NAMALWA (cell line): ENCODE data around the gene CHERP.
"Not testable (repeated sequence)": the region's sequence is repeated elsewhere in the genome, so short reads cannot be mapped to it uniquely, and the experiment has no call there.

Experiments
- DNase-seq: peaks from one replicate; pipeline ENCODE4 v3.0.0-alpha.2; 2015; ENCODE audit warnings: low spot score

Gene CHERP

DNA sequence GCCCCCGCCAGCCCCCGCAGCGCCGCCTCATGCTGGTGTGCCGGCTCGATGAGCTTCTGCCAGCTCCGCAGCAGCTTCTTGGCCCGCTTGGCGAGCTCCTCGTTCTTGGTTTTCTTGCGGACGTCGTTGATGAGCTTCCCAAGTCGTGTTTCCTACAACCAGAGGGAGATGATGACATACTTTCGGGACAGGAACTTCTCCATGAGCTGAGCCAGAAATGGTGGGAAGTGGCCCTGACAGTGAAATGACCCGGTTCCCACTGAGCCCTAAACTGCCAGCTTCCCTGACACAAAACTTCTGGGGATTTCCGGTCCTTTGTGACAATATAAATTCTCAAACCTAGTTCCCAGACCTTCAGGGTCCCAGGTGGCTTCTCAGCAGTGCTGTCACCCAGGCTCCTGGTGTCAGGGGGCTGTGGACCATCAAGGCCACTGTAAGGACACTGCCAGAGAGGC lies 35.3 kb upstream of the CHERP start:
- no peak for DNase-seq

DNA sequence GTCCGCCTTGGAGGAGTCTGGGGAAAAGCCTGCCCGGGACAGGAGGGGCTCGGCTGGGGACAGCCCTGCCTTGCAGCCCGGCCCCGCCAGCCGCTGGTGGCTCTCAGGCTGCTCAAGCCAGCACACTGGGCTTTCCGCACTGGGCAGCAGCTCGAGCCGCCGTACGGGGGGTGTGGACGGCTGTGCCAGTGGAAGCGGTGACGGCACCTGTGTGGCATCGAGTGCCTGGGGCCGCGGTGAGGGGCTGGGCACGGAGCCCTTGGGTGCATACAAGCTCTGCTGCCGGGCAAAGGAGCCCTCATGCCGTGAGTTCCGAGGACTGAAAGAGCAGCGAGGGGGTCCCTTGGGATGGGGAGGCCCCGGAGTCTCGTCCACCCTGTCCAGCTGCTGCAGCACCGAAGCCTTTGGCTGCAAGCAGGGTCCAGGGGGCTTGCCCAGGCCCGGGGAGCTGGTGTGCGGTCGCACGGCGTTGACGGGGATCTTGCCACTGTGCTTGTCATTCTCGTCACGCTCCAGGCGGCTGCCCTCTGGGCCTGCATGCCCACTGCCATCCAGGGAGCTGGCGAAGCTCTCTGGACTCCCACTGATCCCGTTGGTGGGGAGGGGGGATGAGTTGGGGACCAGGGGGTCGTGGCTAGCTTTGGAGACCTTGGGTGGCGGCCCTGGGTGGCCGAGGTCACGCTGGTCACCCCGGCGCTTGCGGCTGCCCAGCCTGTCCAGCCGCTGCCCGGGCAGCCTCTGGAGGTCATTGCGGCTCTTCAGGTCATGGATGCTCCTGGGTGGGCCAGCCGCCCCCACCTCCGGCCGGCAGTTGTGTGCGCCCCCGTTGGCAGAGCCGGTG lies 34.7 kb upstream of the CHERP start:
- DNase-seq = no peak

DNA sequence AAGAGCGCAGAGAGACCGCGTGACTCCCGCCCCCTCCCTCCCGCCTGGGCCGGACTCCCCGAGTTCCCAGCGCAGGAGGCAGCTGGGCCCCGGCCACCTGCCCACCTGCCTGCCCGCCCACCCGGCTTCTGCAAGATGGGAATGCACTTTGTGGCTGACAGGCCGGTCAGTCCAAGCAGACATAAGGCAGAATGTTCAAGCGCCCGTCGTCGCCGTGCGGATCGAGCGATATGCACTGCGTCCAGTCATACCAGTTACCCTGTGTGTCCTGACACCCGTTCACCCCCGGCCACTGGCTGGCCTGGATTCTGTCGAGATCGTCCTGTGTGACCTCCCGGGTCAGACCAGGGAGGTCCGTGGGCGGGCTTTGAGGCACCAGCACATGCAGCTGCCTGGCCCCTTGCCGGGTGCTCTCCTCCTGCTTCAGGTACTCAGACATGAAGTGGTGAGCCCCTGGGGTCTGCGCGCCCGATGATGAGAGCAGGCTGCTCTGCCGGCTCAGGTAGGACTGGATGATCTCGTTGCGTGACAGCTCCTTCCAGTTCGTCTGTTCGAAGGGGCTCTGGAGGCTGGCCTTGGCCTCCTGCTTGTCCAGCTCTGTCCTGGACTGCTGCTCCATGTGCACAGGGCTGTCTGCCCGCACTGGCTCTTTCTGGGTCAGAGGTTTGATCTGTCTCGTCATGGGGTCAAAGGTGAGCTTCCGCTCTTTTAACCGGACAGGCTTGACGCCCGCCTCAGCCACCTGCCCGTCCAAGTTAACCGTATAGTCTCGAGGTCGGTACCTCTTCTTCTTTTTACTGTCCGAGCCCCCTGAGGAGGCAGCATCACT lies 33.8 kb upstream of the CHERP start:
- no peak for DNase-seq

DNA sequence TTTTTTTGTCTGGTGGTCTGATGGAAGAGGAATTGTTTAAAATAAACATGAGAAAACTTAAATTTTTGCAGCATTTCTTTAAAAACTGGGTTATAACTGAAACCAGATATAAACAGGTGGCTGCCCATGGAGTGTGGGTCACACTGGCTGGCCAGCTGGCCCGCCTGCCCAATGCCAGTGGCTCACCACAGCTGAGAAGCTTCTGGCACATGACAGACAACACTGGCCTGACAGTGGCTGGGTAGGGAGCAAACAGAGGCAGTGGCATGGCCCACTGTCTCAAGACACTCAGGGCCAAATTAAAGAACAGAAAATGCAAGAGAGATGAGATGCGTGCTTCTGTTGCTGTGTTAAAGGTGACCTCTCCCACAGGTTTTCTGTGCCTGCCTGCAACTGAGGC lies 33.0 kb upstream of the CHERP start:
- no peak for DNase-seq

DNA sequence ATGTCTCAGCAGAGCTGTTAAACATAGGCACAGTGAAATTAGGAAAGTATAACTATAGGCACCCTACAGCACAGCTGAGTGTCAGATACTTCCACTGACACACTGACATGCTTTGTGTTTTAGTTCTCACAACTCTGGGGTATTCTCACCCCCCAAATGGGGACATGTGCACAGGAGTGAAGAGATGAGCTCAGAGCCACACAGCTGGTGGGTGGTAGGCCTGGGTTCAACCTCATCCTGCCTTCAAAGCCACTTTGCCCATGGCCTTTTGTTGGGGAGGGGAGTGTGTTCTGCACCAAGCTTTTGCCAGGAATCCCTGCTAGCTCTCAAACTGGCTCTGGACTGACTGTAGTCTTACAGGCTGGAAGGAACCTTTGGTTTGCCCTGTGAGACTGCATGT lies 31.7 kb upstream of the CHERP start:
- DNase-seq = peak; percentile 36

DNA sequence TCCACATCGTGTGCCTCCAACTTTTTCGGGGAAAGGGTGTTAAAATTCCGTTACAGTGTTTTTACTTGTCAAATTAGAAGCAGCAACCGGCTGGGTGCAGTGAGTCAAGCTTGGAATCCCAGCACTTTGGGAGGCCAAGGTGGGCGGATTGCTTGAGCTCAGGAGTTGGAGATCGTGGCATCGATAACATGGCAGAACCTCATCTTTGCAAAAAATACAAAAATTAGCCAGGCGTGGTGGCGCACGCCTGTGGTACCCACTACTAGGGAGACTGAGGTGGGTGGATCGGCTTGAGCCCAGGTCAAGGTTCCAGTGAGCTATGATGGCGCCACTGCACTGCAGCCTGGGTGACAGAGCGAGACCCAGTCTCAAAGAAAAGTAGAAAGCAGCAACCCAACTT lies 31.1 kb upstream of the CHERP start:
- no peak for DNase-seq

DNA sequence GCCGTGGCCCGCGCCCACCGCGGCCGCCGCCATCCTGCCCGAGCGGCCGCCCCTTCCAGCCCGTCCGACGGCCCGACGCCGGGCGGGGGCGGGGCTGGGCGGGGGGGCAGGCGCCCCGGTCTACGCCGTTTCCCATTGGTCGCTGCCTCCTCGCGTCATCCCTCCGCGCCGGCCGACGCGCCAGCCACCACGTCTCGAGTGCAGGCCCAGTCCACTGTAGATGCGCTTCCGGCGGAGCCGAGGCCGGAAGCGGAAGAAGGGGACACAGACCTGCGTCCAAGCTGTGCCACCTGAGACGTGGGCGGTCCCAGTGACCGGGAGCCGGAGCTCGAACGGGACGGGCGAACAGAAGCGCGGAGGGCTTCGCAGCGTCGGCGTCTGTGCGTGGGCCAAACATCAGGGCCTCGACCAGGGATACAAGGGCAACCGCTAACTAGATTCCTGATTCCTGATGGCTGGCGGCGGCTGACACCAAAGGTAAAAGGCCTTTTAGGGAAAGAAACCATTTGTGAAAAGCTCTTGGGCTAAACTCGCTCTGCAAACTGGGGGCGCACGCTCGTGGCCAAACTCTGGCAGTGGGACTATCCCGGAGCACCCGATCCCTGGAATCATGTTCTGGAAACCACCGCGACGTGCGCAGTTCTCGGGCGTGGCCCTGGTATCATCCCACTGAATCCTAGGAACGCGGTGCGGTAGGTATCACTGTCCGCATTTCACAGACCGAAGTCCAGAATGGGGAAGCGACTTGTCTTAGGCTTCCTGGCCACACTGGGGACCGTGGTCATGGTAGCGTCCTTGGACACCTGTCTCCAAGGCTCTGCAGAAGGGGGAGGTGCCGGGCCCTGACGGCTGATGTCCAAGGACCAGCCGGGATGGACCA lies 30.3 kb upstream of the CHERP start, which contains the start of gene SLC35E1:
Gene SLC35E1 (minus strand): TSS at position 84 of the 880 bp plus-strand sequence. CDS start 51 bp downstream, at position 33.
- peak; percentile 96 for DNase-seq

DNA sequence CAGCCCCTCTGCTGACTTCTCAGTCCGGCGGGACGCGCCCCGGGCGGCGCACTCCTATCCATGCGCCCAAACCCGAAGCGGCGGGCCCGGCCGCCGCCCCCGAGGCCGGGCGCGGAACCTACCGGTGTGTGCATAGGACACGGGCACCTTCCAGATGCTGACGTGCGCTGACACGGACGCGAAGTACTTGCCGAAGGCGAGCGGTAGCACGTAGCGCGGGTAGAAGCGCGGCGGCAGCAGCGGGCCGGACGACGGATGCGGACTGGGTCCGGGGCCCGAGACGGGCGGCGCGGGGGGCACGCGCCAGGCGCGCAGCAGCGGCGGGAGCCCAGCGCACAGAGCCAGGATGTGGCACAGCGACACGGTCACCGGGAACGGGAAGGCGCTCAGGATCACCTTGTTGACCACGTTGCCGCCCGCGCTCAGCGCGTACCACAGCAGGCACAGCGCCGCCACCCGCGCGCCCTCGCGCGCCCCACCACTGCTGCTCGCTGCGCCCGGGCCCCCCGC lies 29.6 kb upstream of the CHERP start:
- DNase-seq = peak; percentile 63

DNA sequence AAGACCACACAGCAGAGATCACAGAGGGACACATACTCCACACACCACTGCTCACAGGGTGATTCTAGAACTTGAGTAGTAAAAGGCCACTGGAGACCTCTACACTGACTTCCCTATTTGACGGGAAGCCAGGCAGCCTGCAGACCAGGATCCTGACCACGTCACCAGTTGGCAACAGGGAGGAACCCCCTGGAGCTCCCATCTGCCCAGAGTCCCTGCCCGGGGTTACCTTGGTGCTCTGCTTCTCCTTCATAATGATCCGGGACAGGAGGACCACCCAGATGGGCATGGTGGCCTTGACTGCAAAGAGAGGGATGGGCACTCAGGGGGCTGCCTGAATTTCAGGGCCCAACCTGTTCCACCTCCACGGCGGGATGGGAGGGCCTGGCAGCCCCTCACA lies 29.0 kb upstream of the CHERP start:
- DNase-seq = peak; percentile 39

DNA sequence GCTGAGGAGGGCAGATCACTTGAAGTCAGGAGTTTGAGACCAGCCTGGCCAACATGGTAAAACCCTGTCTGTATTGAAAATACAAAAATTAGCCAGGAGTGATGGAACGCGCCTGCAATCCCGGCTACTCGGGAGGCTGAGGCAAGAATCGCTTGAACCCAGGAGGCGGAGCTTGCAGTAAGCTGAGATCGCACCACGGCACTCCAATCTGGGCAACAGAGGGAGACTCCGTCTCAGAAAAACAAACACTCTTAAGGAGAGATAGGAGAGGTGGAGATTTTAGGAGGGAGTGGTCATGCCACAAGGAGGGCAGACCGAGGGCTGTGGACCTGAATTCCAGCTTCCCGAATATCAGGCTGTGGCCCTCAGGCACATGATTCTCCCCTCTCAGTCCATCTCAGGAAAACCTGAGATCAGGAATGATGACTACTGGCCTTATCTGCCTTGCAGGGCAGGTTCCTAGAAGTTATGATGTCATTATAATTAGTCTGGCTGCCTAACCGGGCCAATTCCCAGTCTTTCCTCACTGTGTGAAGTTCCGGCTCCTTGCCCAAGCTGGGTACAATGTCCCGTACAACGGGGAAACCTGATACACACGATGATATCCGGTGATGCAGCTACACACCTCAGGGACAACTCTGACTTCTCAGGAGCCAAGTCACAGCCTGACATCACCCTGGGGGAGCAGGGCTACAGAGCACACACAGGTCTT lies 27.5 kb upstream of the CHERP start:
- DNase-seq = no peak

DNA sequence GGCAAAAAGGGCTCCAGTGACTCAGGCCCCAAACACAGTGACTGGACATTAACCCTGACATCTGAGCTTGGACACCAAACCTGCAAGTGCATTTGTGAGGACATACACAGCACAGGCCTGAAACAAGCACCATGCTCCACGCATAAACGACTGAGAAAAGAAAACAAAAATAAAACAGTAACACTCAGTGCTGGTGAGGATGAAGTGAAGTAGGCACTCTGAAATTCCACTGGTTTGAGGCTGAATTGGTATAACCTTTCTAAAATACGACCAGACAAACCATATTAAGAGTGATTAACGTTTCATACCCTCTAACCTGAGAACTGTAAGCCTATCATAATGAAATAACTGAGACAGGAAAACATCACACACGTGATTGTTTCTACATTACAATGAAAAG lies 24.5 kb upstream of the CHERP start:
- DNase-seq = no peak

DNA sequence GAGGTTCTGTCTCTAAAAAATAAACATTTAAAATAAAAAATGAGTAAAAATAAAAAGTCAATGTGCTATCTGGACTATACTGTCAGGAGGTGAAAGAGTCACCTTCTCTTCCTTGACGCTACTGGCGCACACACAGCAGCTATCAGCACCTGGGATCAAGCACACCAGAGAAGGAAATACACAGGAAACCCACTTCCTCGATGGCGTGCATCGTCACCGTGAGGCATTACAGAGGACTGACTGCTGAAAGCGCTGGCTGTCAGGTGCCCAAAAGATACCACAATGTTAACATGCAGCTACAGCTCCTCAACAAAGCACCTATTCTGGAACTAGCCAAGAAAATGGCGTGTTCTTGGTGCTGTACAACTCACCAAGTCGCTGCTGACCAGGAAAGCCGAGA lies 23.9 kb upstream of the CHERP start:
- DNase-seq = no peak

DNA sequence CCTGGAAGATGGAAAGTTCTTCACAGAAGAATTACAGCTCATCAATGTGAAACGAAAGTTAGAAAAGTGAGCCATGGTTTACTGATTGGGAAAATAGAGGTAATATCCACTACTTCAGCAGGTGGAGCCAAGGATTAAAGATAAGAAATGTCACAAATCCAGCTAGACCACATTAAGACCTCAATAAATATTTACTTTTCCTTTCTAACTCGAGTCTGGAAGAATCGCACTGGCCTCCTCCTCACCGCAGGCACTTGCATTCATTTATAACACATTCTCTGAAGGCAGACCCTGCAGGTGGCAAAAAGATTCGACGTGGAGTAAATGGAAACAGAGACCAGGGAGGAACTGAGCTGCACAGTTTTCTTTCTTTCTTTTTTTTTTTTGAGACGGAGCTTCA lies 22.6 kb upstream of the CHERP start:
- DNase-seq = no peak

DNA sequence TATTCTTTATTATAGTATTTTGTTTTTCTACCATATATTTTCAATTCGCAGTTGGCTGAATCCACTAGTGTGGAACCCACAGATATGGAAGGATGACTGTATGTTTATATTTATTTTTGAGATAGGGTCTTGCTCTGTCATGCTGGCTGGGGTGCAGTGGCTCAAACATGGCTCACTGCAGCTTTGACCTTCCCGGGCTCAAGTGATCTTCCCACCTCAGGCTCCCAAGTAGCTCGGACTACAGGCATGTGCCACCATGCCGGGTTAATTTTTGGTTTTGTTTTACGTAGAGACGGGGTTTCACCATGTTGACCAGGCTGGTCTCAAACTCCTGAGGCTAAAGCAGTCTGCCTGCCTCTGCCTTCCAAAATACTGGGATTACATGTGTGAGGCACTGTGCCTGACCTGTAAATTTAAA lies 20.4 kb upstream of the CHERP start:
- DNase-seq = no peak

DNA sequence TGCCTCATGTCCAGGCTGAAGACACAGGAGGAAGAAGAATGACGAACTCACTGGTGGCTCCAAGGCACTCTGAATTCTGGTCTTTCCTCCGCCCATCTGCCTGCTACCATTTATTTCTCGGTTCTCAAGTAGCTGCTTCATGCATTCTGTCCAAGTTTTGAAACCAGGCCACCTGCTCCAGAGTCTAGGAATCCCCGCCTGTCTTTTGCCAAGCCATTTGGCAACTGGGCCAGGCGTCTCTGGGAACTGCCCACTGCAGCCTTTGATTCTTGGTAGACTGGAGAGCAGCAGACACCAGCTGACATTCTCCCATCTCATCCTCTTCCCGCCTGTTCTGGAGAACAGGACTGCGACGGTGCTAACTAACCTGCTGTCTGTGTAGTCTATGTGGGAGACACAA lies 19.1 kb upstream of the CHERP start:
- no peak for DNase-seq

DNA sequence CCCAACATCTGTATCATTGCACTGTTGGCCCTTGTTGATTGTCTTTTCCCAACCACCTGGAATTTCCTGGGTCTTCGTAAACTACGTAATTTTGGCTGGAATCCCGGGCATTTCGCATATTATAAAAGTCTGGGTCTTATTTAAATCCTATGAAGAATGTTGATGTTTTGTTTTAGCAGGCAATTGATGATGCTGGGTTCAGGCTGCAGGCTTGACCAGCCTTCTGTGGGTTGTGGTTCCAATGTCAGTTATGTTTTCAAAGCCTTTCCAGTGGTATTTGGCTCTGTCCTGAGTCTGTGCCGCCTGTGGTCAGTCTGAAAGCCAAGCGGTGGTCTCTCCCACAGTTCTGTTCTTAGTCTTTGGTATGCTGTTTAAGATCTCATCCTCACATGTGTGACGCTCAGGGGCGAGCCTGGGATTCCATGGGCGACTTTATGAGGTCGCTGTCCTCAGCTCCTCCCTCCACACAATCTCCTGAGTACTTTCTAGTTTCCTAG lies 17.6 kb upstream of the CHERP start:
- DNase-seq = no peak

DNA sequence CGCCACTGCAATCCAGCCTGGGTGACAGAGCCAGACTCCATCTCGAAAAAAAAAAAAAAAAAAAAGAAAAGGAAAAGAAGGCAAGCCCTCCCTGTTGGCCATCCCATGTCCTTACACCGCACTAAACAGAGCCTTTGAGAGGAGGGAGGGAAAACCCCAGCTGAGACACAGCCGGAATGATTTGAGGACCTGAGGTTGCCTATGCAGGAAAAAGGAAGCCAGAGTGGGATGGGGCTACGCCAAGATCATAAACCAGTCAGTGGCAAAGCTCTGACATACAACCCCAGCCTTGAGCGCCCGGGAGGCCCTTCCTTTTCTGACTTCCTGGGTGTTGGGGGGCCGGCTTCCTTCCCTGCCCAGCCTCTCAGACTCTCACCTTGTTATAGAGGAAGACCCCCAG lies 12.5 kb upstream of the CHERP start:
- DNase-seq = no peak

DNA sequence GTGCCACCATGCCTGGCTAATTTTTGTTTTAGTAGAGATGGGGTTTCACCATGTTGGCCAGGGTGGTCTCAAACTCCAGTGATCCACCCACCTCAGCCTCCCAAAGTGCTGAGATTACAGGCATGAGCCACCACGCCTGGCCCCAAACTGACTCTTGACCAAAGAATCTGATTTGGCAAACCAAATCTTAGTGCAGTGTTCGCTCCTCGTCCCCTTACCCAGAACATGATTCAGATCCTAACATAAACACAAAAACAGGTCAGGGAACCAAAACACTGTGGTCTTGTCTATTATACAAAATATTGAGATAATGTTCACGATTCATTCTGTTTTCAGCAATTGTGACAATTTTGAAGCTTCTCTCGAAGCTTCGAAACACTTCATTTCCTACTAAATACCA lies 9.7 kb upstream of the CHERP start:
- DNase-seq = not testable (repeated sequence)

DNA sequence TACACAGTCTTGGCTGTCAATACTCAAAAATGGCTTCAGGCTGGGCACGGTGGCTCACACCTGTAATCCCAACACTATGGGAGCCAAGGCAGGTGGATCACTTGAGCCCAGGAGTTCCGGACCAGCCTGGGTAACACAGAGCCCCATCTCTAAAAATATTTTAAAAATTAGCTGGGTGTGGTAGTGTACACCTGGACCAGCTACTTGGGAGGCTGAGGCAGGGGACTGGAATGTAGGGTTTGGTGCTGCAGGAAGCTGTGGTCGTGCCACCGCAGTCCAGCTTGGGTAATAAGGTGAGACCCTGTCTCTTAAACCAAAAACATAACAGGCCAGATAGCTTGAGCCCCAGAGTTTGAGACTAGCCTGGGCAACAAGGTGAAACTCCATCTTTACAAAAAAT lies 6.7 kb upstream of the CHERP start:
- DNase-seq = no peak

DNA sequence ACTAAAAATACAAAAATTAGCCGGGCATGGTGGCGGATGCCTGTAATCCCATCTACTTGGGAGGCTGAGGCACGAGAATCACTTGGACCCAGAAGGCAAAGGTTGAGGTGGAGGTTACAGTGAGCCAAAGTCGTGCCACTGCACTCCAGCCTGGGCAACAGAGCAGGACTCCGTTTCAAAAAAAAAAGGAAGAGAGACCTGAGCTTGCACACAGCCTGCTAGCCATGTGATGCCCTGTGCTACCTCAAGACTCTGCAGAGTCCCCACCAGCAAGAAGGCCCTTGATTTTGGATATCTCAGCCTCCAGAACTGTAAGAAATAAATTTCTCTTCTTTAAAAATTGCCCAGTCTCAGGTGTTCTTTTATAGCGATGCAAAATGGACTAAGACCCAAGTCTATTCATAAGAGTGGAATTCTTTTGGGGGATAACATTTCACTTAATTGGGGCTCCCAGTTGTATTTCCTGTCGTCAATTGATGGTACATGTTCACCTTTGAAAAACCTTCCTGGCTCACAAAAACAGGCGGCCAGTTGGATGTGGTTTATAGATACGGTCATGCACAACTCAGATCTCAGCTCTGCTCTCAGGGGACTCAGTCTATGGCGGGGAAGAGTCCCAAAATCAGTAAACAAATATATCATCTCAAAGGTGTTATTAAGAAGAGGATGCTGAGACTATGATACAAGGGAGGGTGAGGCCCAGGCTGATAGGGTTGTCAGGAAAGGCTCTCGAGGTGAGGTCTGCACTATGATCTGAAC lies 2.4 kb upstream of the CHERP start:
- DNase-seq = peak; percentile 55
